ENCODE data around the gene STARD3. TPM values are rescaled to one million over a fixed set of nuclear protein-coding genes. Genes with fewer than 3 reads are reported as not detected.

STARD3 gene
- polyA plus RNA-seq, 1 donor, result 57.9 TPM

DNA sequence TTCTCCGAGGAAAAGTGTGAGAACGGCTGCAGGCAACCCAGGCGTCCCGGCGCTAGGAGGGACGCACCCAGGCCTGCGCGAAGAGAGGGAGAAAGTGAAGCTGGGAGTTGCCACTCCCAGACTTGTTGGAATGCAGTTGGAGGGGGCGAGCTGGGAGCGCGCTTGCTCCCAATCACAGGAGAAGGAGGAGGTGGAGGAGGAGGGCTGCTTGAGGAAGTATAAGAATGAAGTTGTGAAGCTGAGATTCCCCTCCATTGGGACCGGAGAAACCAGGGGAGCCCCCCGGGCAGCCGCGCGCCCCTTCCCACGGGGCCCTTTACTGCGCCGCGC, 62.8 kb downstream of the STARD3 start, which contains the start of gene ERBB2:
ERBB2 (plus strand) TSS at position 247 of the 330 bp plus-strand sequence. CDS start 175 bp downstream, outside the sequence.
- peaks cover 51% of the 10 kb centered on the region for H3K4me1 ChIP-seq (ENCODE audit: control insufficient read depth, insufficient read depth, low read length)
- H3K27ac ChIP-seq (ENCODE audit: low read length), result peak within 1 kb of the TSS; percentile 93
- DNase-seq, result peak; percentile 90 to 93
- WGBS (ENCODE audit: insufficient coverage, low lambda C conversion rate), result no CpG with 5 or more reads among the region's 20 CpGs
- H3K4me3 ChIP-seq (ENCODE audit: low read length), result peak within 1 kb of the TSS; percentile 95
- H3K36me3 ChIP-seq (ENCODE audit: control insufficient read depth, insufficient read depth, low read length), result peaks cover 14% of the 10 kb centered on the region
- H3K9me3 ChIP-seq (ENCODE audit: control insufficient read depth, low read depth, low read length), result no peaks in the 10 kb centered on the region
- no peaks in the 10 kb centered on the region for H3K27me3 ChIP-seq (ENCODE audit: control insufficient read depth, insufficient read depth, low read length)

DNA sequence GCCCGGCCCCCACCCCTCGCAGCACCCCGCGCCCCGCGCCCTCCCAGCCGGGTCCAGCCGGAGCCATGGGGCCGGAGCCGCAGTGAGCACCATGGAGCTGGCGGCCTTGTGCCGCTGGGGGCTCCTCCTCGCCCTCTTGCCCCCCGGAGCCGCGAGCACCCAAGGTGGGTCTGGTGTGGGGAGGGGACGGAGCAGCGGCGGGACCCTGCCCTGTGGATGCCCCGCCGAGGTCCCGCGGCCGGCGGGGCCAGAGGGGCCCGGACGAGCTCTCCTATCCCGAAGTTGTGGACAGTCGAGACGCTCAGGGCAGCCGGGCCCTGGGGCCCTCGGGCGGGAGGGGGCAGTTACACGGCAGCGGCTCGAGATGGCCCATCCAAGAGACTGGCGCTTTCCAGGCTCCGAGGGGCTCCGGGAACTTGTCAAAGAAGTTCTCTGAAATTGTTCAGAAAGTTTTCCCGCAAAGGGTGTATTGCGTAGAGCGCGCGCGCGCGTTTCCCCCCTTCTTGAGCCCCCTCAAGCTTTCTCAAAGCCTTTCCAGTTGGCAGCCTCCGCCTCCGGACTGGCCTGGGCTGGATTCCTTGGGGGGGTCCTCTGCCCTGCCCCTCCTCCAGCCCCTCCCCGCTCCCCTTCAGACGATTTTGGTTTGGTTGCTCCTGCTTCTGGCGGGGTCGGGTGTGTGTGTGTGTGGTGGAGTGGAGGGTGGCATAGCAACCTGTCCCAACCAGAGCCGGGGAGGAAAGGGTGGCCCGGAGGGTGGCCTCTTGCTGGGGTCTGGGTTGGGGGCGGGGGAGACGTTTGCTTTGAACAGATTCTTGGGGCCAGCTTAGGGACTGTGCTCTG, 63.4 kb downstream of the STARD3 start:
- Histone ChIP-seq H3K4me3 (ENCODE audit: low read length) (peak overlapping the region; percentile 95), H3K4me1 (ENCODE audit: control insufficient read depth, insufficient read depth, low read length) (peaks cover 51% of the 10 kb centered on the region), H3K9me3 (ENCODE audit: control insufficient read depth, low read depth, low read length) (no peaks in the 10 kb centered on the region), H3K27ac (ENCODE audit: low read length) (peak overlapping the region; percentile 93), H3K36me3 (ENCODE audit: control insufficient read depth, insufficient read depth, low read length) (peaks cover 16% of the 10 kb centered on the region), H3K27me3 (ENCODE audit: control insufficient read depth, insufficient read depth, low read length) (no peaks in the 10 kb centered on the region)
- WGBS (ENCODE audit: insufficient coverage, low lambda C conversion rate), result no CpG with 5 or more reads among the region's 57 CpGs
- peak in 1 of 2 donors; percentile 60 for DNase-seq

DNA sequence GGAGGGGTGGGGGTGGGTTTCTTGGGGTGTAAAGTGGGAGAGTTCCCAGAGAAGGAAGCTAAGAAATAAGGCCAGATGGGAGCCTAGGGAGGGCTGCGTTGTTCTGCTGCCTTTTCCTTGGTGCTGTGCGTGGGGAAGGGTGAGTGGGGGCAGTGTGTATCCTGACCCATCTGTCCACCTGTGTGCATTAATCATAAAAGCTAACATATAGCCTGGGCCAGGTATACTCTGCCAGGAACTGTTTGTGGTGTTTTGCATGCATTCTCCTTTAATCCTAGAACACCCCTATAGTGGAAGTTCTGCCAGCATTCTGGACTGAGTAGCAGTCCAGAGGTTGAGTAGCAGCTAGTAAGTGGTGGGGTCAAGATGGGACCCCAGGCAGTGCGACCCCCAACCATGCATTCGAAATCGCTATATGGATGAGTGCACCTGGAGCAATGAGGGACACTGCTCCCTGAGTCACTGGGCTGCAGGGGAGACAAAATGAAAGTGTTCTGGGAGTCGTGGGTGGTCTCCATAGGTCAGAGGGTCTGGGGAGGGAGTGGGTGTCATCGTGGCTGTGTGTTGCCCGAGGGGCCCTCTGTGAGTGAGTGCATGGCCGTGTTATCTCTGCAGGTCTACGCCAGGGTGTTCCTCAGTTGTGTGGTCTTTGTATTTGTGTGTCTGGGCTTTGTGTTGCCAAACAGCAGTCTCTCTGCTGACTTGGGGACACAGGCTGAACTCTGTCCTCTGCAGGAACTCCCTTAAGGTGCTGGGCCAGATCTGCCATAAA, 64.3 kb downstream of the STARD3 start:
- no CpG with 5 or more reads among the region's 10 CpGs for WGBS (ENCODE audit: insufficient coverage, low lambda C conversion rate)
- peak overlapping the region; percentile 93 for H3K27ac ChIP-seq (ENCODE audit: low read length)

DNA sequence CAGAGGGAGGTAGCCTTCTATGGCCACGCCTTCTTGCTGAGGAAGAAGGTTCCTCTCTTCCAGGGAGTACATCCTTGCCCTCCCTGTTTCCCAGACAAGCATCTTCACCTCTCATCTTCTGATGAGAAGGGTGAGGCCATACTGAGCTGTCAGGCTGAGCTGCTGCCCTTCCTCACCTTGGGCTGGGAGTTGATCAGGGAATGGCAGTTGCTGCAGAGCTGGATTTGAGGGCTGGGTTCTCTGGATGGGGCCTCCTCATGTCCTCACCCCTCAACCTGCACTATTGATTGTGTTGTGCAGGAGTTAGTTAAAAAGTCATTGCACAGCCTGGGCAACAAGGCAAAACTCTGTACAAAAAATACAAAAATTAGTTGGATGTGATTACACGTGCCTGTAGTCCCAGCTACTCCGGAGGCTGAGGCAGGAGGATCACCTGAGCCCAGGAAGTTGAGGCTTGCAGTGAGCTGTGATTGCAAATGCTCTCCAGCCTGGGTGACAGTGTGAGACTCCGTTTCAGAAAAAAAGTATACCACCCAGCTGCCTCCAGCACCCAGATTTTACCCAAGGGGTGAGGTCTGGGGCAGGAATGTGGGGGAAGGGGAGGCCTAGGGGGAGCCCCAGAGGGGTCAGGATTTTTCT, 65.0 kb downstream of the STARD3 start:
- Histone ChIP-seq H3K36me3 (ENCODE audit: control insufficient read depth, insufficient read depth, low read length) (peaks cover 31% of the 10 kb centered on the region), H3K27me3 (ENCODE audit: control insufficient read depth, insufficient read depth, low read length) (no peaks in the 10 kb centered on the region), H3K27ac (ENCODE audit: low read length) (peak overlapping the region; percentile 93), H3K4me1 (ENCODE audit: control insufficient read depth, insufficient read depth, low read length) (peaks cover 51% of the 10 kb centered on the region), H3K9me3 (ENCODE audit: control insufficient read depth, low read depth, low read length) (no peaks in the 10 kb centered on the region), H3K4me3 (ENCODE audit: low read length) (peak overlapping the region; percentile 17)
- no CpG with 5 or more reads among the region's 4 CpGs for WGBS (ENCODE audit: insufficient coverage, low lambda C conversion rate)
- no peak for DNase-seq

More for the DNA sequence above, 64.3 kb downstream of the STARD3 start:
- H3K27me3 ChIP-seq (ENCODE audit: control insufficient read depth, insufficient read depth, low read length), result no peaks in the 10 kb centered on the region
- peaks cover 52% of the 10 kb centered on the region for H3K4me1 ChIP-seq (ENCODE audit: control insufficient read depth, insufficient read depth, low read length)
- H3K4me3 ChIP-seq (ENCODE audit: low read length), result peak overlapping the region; percentile 95
- DNase-seq, result peak; percentile 87 to 94
- H3K9me3 ChIP-seq (ENCODE audit: control insufficient read depth, low read depth, low read length), result no peaks in the 10 kb centered on the region
- H3K36me3 ChIP-seq (ENCODE audit: control insufficient read depth, insufficient read depth, low read length), result peaks cover 24% of the 10 kb centered on the region

DNA sequence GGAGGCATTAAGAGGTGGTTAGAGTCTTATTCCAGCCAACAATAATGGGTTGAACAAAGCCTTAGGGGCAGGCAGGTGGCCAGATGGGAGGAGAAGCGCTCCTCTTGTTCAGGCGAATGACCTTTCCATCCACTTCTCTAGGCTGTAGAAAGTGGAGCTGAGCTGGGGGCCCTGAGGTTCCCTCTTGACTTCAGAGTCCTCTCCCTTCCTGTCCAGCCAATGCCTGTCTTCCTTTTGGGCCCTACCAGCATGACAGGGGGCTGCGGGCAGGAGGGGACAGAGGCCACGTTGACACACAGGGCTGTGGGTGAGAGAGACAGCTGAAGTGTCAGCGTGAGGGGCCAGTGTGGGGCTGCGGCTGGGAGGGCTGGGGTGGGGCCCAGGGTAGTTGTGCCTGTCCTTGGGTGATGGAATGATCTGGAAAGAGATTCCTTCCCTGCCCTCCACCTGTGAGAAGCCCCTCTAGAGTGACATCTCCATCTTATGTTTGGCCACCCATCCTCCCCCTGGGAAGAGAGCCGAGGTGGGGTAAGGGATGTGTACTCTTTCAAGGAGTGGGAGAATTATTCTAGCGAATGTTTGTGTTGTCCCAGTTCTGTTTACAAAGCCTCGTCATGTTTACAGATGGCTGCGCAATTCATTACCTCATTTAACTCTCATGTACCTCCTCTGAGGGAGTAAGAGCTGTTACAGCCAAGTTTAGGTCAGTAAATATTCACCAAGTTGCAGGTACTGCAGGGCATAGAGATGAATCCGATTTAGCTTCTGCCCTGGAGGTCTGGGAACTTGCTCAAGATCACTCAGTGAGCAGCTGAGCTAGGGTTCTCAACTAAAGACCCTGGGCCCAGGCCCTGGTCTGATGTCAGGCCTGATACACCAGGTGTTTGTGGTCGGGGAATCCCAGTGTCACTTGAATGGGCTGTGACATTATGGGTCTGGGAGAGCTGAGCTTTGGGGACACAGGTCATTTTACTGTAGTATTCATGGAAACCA, 66.3 kb downstream of the STARD3 start:
- Histone ChIP-seq H3K27ac (ENCODE audit: low read length) (peak overlapping the region; percentile 28), H3K36me3 (ENCODE audit: control insufficient read depth, insufficient read depth, low read length) (peaks cover 42% of the 10 kb centered on the region), H3K4me3 (ENCODE audit: low read length) (no peak overlapping the region), H3K4me1 (ENCODE audit: control insufficient read depth, insufficient read depth, low read length) (peaks cover 51% of the 10 kb centered on the region), H3K27me3 (ENCODE audit: control insufficient read depth, insufficient read depth, low read length) (no peaks in the 10 kb centered on the region), H3K9me3 (ENCODE audit: control insufficient read depth, low read depth, low read length) (no peaks in the 10 kb centered on the region)
- no CpG with 5 or more reads among the region's 12 CpGs for WGBS (ENCODE audit: insufficient coverage, low lambda C conversion rate)
- peak in 1 of 2 donors; percentile 65 for DNase-seq

DNA sequence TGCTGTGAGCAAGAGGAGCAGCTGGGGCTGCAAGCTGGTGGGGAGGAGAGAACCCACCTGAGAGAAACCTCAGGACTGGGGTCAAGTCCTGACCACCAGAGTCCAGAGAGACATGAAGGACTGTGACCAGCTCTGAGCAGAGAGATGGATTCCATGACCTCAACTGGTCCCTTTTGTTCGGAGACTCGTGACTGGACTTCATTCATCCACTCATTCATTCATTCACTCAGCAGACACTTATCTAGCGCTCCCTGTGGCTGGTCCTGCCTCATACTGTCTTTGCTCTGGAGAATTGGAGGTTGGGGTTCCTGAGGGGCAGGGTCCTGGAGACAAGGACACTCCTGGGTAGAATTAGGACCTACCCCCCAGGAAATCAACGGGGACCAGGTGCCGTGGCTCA, 67.0 kb downstream of the STARD3 start:
- no peak overlapping the region for H3K4me3 ChIP-seq (ENCODE audit: low read length)
- H3K36me3 ChIP-seq (ENCODE audit: control insufficient read depth, insufficient read depth, low read length), result peaks cover 49% of the 10 kb centered on the region
- no peak overlapping the region for H3K27ac ChIP-seq (ENCODE audit: low read length)
- no CpG with 5 or more reads among the region's 5 CpGs for WGBS (ENCODE audit: insufficient coverage, low lambda C conversion rate)
- no peaks in the 10 kb centered on the region for H3K27me3 ChIP-seq (ENCODE audit: control insufficient read depth, insufficient read depth, low read length)
- H3K4me1 ChIP-seq (ENCODE audit: control insufficient read depth, insufficient read depth, low read length), result peaks cover 51% of the 10 kb centered on the region
- H3K9me3 ChIP-seq (ENCODE audit: control insufficient read depth, low read depth, low read length), result no peaks in the 10 kb centered on the region
- DNase-seq, result no peak

DNA sequence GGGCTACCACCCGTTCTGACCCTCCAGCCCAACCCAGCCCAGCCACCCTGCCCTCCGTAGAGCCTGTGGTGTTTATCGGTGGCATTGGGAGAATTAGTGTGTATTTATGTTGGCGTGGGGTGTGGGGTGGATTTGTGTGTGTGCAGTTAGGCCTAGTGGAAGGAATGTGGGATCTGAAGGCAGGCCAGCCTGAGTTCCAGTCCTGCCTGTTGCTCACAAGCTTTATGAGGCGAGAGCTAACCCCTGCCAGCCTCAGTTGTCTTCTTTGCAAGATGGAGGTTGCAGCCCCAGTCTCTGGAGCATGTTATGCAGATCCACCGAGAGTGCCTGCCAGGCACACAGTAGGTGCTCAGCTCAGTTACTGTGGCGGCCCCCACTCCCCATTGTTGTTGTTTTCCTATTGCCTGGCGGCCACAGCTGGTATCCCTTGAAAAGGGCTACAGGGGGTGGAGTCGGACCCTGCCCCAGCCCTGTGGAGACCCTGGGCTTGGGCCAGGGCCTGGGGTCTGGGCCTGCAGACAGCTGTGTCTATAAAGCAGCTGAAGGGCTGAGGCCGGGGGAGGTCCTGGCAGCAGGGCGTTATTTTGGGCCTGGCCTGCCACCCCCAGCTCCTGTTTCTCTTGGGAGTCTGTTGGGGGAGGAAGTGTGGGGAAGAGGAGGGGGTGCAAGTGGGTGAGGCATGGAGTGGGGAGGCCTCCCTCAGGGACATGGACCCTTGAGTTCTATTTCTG, 68.0 kb downstream of the STARD3 start:
- peaks cover 45% of the 10 kb centered on the region for H3K4me1 ChIP-seq (ENCODE audit: control insufficient read depth, insufficient read depth, low read length)
- H3K27ac ChIP-seq (ENCODE audit: low read length), result peak overlapping the region; percentile 30
- no CpG with 5 or more reads among the region's 11 CpGs for WGBS (ENCODE audit: insufficient coverage, low lambda C conversion rate)
- peaks cover 59% of the 10 kb centered on the region for H3K36me3 ChIP-seq (ENCODE audit: control insufficient read depth, insufficient read depth, low read length)
- no peak for DNase-seq
- no peaks in the 10 kb centered on the region for H3K9me3 ChIP-seq (ENCODE audit: control insufficient read depth, low read depth, low read length)
- H3K27me3 ChIP-seq (ENCODE audit: control insufficient read depth, insufficient read depth, low read length), result no peaks in the 10 kb centered on the region
- H3K4me3 ChIP-seq (ENCODE audit: low read length), result no peak overlapping the region

DNA sequence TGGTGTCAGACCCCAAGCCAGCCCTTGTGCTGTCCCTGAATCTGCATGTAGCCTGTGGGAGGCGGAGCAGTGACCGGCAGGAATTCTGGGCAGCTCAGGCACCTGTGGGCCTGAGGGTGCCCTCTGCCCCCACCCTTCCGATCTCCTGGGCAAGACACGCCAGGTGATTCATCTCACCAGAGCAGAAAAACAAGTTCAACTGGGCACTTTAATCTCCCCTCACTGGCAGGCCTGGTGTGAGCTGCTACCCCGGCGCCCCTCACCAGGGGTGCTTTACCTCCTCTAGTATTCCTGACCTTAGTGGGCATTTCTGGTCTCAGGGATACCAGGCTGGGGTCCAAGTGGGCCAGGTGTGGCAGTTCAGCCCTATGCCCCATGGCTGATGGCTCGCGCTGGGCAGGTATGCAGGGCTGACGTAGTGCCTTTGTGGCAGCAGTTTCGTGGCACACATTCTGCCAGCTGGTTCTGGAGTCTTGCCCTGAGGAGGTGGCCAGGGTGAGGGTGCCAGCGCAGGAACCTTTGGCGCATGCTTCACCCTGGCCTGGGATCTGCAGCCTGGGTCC, 68.9 kb downstream of the STARD3 start:
- DNase-seq, result peak; percentile 37 to 62
- Histone ChIP-seq H3K4me3 (ENCODE audit: low read length) (no peak overlapping the region), H3K27me3 (ENCODE audit: control insufficient read depth, insufficient read depth, low read length) (no peaks in the 10 kb centered on the region), H3K27ac (ENCODE audit: low read length) (peak overlapping the region; percentile 30), H3K4me1 (ENCODE audit: control insufficient read depth, insufficient read depth, low read length) (peaks cover 45% of the 10 kb centered on the region), H3K9me3 (ENCODE audit: control insufficient read depth, low read depth, low read length) (no peaks in the 10 kb centered on the region), H3K36me3 (ENCODE audit: control insufficient read depth, insufficient read depth, low read length) (peaks cover 68% of the 10 kb centered on the region)
- no CpG with 5 or more reads among the region's 12 CpGs for WGBS (ENCODE audit: insufficient coverage, low lambda C conversion rate)

DNA sequence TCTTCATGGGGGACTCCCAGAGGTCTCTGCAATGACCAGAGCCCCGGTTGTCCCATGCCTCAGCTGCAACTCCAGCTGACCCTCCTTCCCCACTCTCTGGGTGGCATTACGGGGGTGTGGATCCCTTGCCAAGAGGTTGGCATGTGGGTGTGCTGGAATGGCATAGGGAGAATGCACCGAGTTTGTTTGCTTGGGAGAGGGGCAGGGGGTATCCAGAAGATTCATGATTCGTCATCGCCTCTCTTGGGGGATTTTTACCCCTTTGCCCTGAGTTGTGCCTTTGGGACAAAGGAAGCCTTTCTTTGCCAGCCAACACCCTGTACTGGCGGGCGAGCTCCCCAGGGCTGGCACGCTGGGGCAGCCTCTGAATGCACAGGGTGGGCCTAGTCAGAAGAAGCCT, 69.4 kb downstream of the STARD3 start:
- Histone ChIP-seq H3K36me3 (ENCODE audit: control insufficient read depth, insufficient read depth, low read length) (peaks cover 73% of the 10 kb centered on the region), H3K4me1 (ENCODE audit: control insufficient read depth, insufficient read depth, low read length) (peaks cover 45% of the 10 kb centered on the region)

More for the DNA sequence above, 69.4 kb downstream of the STARD3 start:
- no peak for DNase-seq
- H3K9me3 ChIP-seq (ENCODE audit: control insufficient read depth, low read depth, low read length), result no peaks in the 10 kb centered on the region
- H3K4me3 ChIP-seq (ENCODE audit: low read length), result no peak overlapping the region
- no CpG with 5 or more reads among the region's 8 CpGs for WGBS (ENCODE audit: insufficient coverage, low lambda C conversion rate)
- no peak overlapping the region for H3K27ac ChIP-seq (ENCODE audit: low read length)
- H3K27me3 ChIP-seq (ENCODE audit: control insufficient read depth, insufficient read depth, low read length), result no peaks in the 10 kb centered on the region

All from large intestine (tissue), 3 donors.